Neural cell (in vitro differentiated cells): ENCODE results near the gene CIZ1.

Source experiments
- CTCF ChIP-seq: fragments of 450-650 bp; IDR thresholded peaks from 2 replicates; pipeline ENCODE4 v1.5.1; 2014; ENCODE audit warnings: antibody characterized with exemption, mild to moderate bottlenecking, moderate library complexity; ENCODE audit not compliant: poor library complexity, severe bottlenecking
- EP300 ChIP-seq: fragments of 450-650 bp; conservative IDR thresholded peaks from 2 replicates; pipeline ENCODE4 v1.6.1; 2014; ENCODE audit warnings: antibody characterized with exemption, mild to moderate bottlenecking, moderate library complexity; ENCODE audit not compliant: poor library complexity, severe bottlenecking
- EZH2 ChIP-seq: fragments of 200-600, 300-800 bp; shearing (Covaris generic), sonication (generic); IDR thresholded peaks from 2 replicates; pipeline ENCODE4 v1.6.1; 2014; ENCODE audit warnings: antibody characterized with exemption, low read length, borderline replicate concordance, mild to moderate bottlenecking; ENCODE audit not compliant: insufficient read depth, poor library complexity, severe bottlenecking
- RAD21 ChIP-seq: fragments of 450-650 bp; conservative IDR thresholded peaks from 2 replicates; pipeline ENCODE4 v1.6.1; 2014; ENCODE audit warnings: antibody characterized with exemption, mild to moderate bottlenecking, moderate library complexity
- REST ChIP-seq: IDR thresholded peaks from 2 replicates; pipeline ENCODE4 v1.6.1; 2012; ENCODE audit warnings: borderline replicate concordance

GRCh38 chr9:128118971-128119665, 72.3 kb downstream of the CIZ1 start:
- TF ChIP-seq CTCF (no peak), EZH2 (no peak), RAD21 (no peak), REST (no peak), EP300 (no peak)
